HAP-1 (cell line): ENCODE results near the gene ABHD1.
A peak's percentile ranks its signal among the peaks of the same experiment; 100 is the strongest.
"Not testable (repeated sequence)": the region's sequence is repeated elsewhere in the genome, so short reads cannot be mapped to it uniquely, and the experiment has no call there.

Experiments
- DNase-seq, 2 experiments: peaks; one replicate each; pipeline ENCODE4 v3.0.0-alpha.2; 2016 to 2020; ENCODE audit warnings: low spot score in 2 of 2
- H3K27me3 ChIP-seq: fragments of 250-450 bp; sonication (Bioruptor Pico); 2 replicates; pipeline ENCODE4 v1.5.1; 2020; ENCODE audit warnings: low read depth, mild to moderate bottlenecking, moderate library complexity
- H3K36me3 ChIP-seq: fragments of 250-450 bp; sonication (Bioruptor Pico); replicated peaks from 2 replicates; pipeline ENCODE4 v1.5.1; 2020; ENCODE audit warnings: mild to moderate bottlenecking
- H3K4me1 ChIP-seq: fragments of 250-450 bp; sonication (Bioruptor Pico); 2 replicates; pipeline ENCODE4 v1.5.1; 2020; ENCODE audit warnings: mild to moderate bottlenecking
- H3K4me3 ChIP-seq: fragments of 250-450 bp; sonication (Bioruptor Pico); 2 replicates; pipeline ENCODE4 v1.5.1; 2020; ENCODE audit warnings: mild to moderate bottlenecking, moderate library complexity
- H3K9me3 ChIP-seq: fragments of 250-450 bp; sonication (Bioruptor Pico); 2 replicates; pipeline ENCODE4 v1.5.1; 2020; ENCODE audit warnings: mild to moderate bottlenecking, moderate library complexity
- in situ Hi-C: fragments of 300-500 bp; cut with MboI; formaldehyde crosslinking; loops from 3 replicates; pipeline ENCODE4 v1.14.3; 2020; ENCODE audit warnings: low sequenced_read_pairs, inconsistent platforms, mixed read lengths

The ABHD1 gene

DNA sequence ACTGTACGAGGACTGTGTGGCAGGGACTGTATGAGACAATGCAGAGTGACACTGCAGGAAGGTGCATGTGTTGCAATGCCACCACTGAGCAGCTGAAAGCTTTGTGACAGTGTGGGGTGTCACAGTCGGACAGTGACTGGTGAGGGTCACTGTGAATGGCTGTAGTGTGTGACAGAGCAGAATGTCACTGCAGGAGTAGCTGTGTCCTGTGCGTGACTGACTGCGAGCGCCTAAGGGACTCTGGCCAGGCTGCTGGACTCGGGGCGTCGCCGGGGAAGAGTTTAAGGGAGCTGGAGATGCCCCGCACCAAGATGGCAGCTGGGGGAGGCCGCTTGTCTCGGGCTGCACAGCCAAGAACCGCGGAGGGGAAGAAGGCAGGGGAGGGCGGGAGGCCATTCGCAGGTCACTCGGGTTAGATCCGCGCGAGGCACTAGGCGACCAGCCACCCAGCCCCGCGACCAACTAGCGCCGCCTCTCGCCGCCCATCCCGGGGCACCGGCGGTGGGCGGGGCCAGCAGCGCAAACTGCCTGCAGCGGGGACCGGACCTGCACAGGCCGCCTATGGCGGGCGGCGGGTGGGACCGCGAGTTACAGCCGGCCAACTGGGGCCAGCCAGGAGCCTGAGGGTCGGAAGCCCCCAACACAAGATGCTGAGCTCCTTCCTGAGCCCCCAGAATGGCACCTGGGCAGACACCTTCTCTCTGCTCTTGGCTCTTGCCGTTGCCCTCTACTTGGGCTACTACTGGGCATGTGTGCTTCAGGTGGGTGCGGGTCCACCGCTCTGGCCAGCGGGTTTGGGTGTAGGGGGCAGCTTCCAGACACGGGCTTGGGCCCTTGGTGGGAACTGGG is at the start of gene ABHD1:
Gene ABHD1, plus strand, starts transcription at position 514 of the 849 bp plus-strand sequence. Its CDS starts 134 bp downstream, at position 648.
- DNase-seq, result peak; percentile 41 to 80

DNA sequence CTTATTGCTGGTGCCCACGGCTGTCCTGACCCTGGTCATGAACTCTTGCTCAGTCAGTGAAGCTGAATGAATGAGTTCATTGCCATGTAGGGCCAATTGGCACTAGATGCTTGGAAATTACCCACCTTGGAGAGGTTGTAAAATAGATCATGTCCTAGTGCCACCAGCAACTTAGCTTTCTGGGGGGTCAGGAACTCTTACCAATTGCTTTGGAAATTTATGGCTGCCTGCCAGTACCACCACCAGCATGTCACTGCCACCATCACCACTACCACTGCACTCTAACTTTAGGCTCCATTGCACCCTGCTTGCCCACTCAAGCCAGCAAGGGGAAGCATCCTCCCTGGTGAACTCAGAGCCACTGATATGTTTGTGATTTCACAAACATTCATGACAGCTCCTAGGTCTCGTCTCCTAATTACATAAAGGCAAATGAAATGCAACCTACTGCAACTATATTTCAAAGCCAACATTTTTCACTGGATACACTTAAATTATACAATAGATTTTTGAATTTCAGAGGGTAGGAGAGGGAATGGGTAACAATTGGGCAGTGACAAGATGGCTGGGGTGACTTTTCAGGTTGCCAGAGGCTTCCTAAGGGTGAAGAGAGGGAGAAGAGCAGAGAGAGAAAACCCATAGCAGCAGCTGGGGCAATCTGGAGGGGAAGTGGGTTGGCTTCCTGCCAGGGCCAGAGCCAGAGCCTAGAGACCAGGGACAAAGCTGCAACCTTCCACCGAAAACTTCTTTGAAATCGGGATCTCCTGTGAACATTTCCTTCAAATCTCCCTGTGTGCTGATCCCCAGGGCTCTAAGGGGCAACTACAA is 48.7 kb upstream of the ABHD1 start:
- DNase-seq, result no peak
- Histone ChIP-seq H3K27me3 (0 out of 2 replicates have a peak, but pooled peaks cover 2% of the 10 kb centered on the region), H3K36me3 (peaks cover 10% of the 10 kb centered on the region), H3K9me3 (no peaks in the 10 kb centered on the region), H3K4me1 (peaks cover 8% of the 10 kb centered on the region), H3K4me3 (no peak overlapping the region)
- in situ Hi-C loops, result no loop called here

More for the DNA sequence above, at the start of gene ABHD1:
- H3K27me3 ChIP-seq, result no peaks in the 10 kb centered on the region
- peak within 1 kb of the TSS; percentile 39 for H3K4me3 ChIP-seq
- H3K9me3 ChIP-seq, result no peaks in the 10 kb centered on the region
- H3K36me3 ChIP-seq, result peaks cover 1% of the 10 kb centered on the region; the same call in 1 of the 2 replicates
- in situ Hi-C loops, result no loop called here
- peaks cover 11% of the 10 kb centered on the region for H3K4me1 ChIP-seq

DNA sequence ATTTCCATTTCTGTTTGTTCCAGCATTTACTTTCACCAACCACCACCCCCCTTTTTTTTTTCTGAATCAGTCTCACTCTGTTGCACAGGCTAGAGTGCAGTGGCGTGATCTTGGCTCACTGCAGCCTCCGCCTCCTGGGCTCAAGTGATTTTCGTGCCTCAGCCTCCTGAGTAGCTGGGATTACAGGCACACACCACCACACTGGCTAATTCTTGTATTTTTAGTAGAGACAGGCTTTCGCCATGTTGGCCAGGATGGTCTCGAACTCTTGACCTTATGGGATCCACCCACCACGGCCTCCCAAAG is 48.1 kb upstream of the ABHD1 start:
- in situ Hi-C loops, H3K9me3 ChIP-seq, H3K4me3 ChIP-seq, H3K4me1 ChIP-seq, H3K27me3 ChIP-seq, DNase-seq, H3K36me3 ChIP-seq: not testable (repeated sequence)

DNA sequence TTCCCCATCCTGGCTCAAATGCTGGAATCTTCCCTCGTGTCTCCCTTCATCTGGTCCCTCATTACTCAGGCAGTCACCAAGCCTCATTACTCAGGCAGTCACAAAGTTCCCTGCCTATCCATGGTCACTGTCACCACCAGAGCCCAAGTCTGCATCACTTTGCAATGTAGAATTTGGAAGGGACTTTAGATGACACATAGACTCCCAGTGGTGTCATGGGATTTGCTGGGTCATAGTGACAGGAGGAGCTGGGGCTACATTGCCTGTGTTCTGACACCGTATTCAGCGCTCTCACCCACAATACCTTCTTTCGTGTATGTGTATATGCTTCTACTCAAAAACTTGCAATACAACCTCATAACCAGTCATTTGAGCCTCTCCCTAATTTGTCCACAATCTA is 47.3 kb upstream of the ABHD1 start:
- Histone ChIP-seq H3K9me3 (no peaks in the 10 kb centered on the region), H3K36me3 (peaks cover 1% of the 10 kb centered on the region; the same call in 1 of the 2 replicates), H3K27me3 (0 out of 2 replicates have a peak, but pooled peaks cover 2% of the 10 kb centered on the region), H3K4me1 (peaks cover 3% of the 10 kb centered on the region), H3K4me3 (no peak overlapping the region)
- no peak for DNase-seq
- in situ Hi-C loops, result no loop called here

DNA sequence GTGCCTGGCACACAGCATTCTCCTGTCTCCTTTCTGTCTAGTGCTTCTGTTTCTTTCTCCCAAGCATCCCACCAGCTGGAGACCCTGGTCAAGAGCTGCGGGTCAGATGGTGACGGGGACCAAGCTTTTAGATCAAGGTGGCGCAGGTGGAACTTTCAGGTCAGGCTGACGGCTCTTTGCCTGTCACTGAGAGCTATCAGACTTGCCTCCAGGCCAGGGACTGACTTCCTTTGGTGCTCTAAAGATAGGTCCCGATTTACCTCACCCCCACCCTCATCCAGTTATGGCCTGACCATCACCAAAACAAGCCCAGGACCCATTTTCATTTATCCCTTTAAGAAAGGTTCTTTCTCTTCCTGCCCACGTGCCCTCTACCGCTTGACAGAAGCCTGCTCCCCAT is 46.4 kb upstream of the ABHD1 start:
- no peaks in the 10 kb centered on the region for H3K36me3 ChIP-seq
- H3K4me1 ChIP-seq, result peaks cover 5% of the 10 kb centered on the region

DNA sequence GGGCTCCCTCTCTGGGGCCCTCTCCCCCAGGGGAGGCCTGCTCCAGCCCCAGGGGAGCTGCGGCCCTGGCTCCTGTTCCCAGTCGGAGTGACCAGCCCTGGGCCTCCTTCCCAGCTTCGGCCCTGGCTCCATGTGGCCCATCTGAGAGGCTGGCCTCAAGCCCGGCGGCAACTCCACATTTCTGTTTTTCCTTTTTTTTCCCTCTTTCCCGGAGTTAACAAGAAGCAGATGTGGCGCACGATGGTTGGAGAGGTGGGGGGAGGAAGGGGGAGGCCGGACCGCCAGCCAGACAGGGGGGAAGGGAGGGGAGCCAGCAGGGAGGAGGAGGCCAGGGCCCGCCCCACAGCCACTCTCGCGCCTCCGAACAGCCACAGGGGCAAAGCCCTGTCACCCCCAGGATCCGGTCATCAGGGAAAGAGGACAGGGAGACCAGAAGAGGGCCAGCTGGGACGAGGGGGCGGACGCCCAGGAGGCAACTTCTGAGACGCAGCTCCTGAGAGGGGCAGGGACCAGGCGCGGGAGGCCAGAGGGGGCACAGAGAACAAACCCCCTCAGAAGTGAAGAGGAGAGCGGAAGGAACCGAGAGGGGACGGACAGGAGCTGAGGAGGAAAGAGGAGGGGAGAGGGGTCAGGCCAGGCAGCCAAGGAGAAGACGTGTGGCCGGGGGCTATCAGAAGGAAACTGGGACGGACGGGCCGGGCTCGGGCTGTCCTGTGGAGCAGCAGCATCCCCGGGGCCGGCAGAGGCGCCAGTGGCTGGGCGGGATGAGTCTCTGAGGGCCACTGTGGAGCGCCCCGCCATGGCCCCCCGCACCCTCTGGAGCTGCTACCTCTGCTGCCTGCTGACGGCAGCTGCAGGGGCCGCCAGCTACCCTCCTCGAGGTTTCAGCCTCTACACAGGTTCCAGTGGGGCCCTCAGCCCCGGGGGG is 45.1 kb upstream of the ABHD1 start, which contains the start of gene EMILIN1:
Gene EMILIN1, plus strand, starts transcription at position 349 of the 928 bp plus-strand sequence. Its CDS starts 451 bp downstream, at position 800.
- Histone ChIP-seq H3K4me3 (no peak within 1 kb of the TSS), H3K27me3 (0 out of 2 replicates have a peak, but pooled peaks cover 2% of the 10 kb centered on the region), H3K36me3 (no peaks in the 10 kb centered on the region), H3K9me3 (no peaks in the 10 kb centered on the region), H3K4me1 (peaks cover 5% of the 10 kb centered on the region)
- in situ Hi-C loops, result no loop called here
- no peak for DNase-seq

More for the DNA sequence above, 46.4 kb upstream of the ABHD1 start:
- in situ Hi-C loops, result no loop called here
- no peak for DNase-seq
- 0 out of 2 replicates have a peak, but pooled peaks cover 2% of the 10 kb centered on the region for H3K27me3 ChIP-seq
- H3K4me3 ChIP-seq, result no peak overlapping the region
- H3K9me3 ChIP-seq, result no peaks in the 10 kb centered on the region

DNA sequence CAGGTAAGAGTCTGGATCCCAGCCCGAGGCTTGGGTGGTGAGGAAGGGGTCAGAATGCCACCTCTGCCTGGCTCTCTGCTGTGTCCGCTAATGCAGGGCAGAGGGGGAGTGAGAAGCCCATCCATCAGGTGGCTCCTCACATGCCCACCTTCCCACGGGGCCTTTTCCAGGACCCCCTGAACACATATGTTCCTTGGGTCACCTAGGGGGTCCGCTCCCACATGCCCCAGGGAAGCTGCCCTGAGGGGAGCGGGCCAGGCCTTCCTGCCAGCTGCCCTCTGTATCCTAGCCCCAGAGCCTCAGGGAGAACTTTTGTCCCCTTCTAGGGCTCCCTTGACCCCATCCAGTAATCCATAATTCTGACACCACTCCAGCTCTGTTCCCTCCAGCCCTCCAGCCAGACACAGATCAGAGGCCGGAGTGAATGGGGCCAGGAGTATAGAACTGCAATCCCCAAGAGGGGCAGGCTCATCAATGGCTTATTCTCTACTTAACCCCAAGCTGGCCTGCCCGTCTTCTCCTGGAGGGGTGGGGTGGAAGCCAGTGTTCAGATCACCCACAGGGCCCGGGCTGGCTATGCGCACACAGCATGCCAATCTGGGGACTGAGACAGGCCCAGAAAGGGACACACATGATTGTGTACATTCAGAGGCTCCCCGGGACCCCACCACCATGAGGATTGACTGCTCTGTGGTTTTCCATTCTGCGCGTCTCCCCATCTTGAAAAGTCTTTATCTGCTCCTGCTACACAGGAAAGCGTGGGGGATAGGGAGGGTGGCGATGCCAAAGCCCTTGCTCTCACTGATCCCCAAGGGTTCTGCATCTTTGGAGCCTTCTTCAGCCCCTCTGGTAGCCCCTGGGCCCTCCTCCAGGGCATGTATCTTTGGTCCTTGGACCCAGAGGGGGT is 44.1 kb upstream of the ABHD1 start:
- H3K9me3 ChIP-seq, result no peaks in the 10 kb centered on the region
- no peak overlapping the region for H3K4me3 ChIP-seq
- H3K27me3 ChIP-seq, result 0 out of 2 replicates have a peak, but pooled peaks cover 2% of the 10 kb centered on the region
- in situ Hi-C loops, result no loop called here
- DNase-seq, result no peak
- H3K36me3 ChIP-seq, result no peaks in the 10 kb centered on the region
- H3K4me1 ChIP-seq, result peaks cover 5% of the 10 kb centered on the region

DNA sequence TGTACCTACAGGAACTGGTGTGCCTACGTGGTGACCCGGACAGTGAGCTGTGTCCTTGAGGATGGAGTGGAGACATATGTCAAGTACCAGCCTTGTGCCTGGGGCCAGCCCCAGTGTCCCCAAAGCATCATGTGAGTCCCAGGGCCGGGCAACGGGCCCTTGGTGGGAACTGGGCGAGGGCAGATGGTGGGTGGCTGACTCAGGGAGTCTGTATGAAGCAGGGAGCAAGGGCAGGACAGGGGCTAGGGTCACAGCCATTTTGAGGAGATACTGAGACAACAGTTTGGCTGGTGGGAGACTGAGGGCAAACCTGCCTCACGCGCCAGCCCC is 43.5 kb upstream of the ABHD1 start:
- in situ Hi-C loops, result no loop called here

DNA sequence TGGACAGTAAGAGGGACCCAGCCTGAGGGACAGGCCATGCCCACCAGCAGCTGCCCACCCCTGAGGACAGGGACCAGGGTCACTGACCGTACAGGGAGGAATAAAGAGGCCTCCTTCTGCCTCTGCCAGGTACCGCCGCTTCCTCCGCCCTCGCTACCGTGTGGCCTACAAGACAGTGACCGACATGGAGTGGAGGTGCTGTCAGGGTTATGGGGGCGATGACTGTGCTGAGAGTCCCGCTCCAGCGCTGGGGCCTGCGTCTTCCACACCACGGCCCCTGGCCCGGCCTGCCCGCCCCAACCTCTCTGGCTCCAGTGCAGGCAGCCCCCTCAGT is 43.0 kb upstream of the ABHD1 start:
- no peaks in the 10 kb centered on the region for H3K36me3 ChIP-seq
- H3K9me3 ChIP-seq, result no peaks in the 10 kb centered on the region
- in situ Hi-C loops, result no loop called here
- no peak for DNase-seq
- no peak overlapping the region for H3K4me3 ChIP-seq
- H3K27me3 ChIP-seq, result 0 out of 2 replicates have a peak, but pooled peaks cover 2% of the 10 kb centered on the region
- peaks cover 5% of the 10 kb centered on the region for H3K4me1 ChIP-seq

More for the DNA sequence above, 43.5 kb upstream of the ABHD1 start:
- Histone ChIP-seq H3K36me3 (no peaks in the 10 kb centered on the region), H3K9me3 (no peaks in the 10 kb centered on the region), H3K4me1 (peaks cover 5% of the 10 kb centered on the region), H3K4me3 (no peak overlapping the region), H3K27me3 (0 out of 2 replicates have a peak, but pooled peaks cover 2% of the 10 kb centered on the region)
- no peak for DNase-seq

DNA sequence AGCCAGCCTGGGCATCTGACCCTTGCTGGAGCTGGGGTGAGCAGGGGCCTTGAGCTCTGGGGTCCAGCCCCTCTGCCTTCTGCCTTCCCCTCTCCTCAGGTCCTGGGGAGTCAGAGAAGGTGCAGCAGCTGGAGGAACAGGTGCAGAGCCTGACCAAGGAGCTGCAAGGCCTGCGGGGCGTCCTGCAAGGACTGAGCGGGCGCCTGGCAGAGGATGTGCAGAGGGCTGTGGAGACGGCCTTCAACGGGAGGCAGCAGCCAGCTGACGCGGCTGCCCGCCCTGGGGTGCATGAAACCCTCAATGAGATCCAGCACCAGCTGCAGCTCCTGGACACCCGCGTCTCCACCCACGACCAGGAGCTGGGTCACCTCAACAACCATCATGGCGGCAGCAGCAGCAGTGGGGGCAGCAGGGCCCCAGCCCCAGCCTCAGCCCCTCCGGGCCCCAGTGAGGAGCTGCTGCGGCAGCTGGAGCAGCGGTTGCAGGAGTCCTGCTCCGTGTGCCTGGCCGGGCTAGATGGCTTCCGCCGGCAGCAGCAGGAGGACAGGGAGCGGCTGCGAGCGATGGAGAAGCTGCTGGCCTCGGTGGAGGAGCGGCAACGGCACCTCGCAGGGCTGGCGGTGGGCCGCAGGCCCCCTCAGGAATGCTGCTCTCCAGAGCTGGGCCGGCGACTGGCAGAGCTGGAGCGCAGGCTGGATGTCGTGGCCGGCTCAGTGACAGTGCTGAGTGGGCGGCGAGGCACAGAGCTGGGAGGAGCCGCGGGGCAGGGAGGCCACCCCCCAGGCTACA is 41.4 kb upstream of the ABHD1 start:
- Histone ChIP-seq H3K4me1 (peaks cover 6% of the 10 kb centered on the region), H3K36me3 (no peaks in the 10 kb centered on the region; the same call in 1 of the 2 replicates), H3K9me3 (no peaks in the 10 kb centered on the region), H3K27me3 (no peaks in the 10 kb centered on the region), H3K4me3 (no peak overlapping the region)
- no peak for DNase-seq
- in situ Hi-C loops, result no loop called here

DNA sequence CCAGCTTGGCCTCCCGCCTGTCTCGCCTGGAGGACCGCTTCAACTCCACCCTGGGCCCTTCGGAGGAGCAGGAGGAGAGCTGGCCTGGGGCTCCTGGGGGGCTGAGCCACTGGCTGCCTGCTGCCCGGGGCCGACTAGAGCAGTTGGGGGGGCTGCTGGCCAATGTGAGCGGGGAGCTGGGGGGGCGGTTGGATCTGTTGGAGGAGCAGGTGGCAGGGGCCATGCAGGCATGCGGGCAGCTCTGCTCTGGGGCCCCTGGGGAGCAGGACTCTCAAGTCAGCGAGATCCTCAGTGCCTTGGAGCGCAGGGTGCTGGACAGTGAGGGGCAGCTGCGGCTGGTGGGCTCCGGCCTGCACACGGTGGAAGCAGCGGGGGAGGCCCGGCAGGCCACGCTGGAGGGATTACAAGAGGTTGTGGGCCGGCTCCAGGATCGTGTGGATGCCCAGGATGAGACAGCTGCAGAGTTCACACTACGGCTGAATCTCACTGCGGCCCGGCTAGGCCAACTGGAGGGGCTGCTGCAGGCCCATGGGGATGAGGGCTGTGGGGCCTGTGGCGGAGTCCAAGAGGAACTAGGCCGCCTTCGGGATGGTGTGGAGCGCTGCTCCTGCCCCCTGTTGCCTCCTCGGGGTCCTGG is 40.7 kb upstream of the ABHD1 start:
- H3K36me3 ChIP-seq, result no peaks in the 10 kb centered on the region; the same call in 1 of the 2 replicates
- no peaks in the 10 kb centered on the region for H3K27me3 ChIP-seq
- H3K9me3 ChIP-seq, result no peaks in the 10 kb centered on the region
- no peak overlapping the region for H3K4me3 ChIP-seq
- H3K4me1 ChIP-seq, result peaks cover 11% of the 10 kb centered on the region
- in situ Hi-C loops, result no loop called here
- no peak for DNase-seq
